Activated CD8-positive, alpha-beta memory T cell treated with anti-CD3 and anti-CD28 coated beads for 24 hours (primary cell): Measurements from ENCODE around the gene BMP6.
"Not testable (repeated sequence)": the region's sequence is repeated elsewhere in the genome, so short reads cannot be mapped to it uniquely, and the experiment has no call there.

Source experiments
- DNase-seq: peaks from one replicate; pipeline ENCODE4 v3.0.0-alpha.2; 2020

BMP6 gene

DNA sequence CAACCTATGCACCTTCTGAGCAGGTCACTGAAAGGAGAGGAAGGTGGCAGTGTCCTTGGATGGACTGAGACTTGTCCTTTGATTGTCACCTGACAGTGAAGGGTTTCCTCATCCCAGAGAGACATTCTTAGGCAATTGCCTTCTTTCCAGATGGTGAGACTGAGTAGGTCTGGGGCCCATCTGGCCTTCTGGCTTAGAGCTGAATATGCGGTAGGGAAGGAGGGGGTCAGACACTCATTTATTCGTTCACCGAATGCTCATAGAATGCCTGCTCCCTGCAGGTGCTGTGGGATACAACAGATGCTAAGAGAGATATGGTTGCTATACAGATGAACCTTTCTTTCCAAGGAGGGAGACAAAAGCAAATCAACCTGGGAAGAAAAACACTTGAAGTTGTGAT lies 76.8 kb downstream of the BMP6 start:
- no peak for DNase-seq

DNA sequence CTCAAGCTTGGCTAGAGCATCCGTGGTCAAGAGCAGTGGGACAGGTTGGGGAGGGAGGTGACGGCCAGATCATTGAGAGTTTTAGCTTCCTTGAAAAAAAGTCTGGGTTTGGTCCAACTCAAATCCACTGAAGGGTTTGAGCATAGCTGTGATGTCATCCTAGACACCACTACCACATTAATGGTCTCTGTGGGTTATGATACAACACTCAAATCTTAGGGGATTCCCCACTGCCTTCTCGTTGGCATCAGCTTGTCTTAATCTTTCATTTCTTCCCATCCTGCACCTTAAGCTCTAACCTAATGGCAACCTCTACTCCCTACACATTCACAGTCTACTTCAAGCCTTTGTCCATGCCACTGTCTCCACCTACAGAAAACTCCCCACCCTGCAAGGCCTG lies 77.3 kb downstream of the BMP6 start:
- DNase-seq, result no peak

GRCh38 chr6:7805078-7805849 lies 79.4 kb downstream of the BMP6 start:
- DNase-seq, result no peak

- DNase-seq, result no peak
These were observed 79.9 kb downstream of the BMP6 start for GRCh38 chr6:7805850-7806214.

DNA sequence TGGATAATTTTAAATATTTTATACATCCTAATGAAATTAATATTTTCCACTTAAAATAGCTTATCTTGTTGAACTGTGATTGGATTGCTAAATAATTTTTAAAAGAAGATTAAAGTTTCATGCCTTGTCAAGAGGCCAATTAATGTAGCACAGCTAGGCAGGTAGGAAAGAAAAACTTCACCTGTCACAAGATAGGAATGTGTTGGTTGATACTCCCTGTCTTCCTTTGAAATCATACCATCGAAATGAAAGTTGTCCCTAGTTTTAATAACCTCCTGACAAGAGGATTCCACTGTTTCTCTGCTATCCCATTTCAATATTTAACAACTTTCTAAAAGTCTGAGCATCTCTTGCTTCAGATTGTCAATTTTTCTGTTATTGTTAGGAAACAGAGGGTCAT lies 80.8 kb downstream of the BMP6 start:
- no peak for DNase-seq

- no peak for DNase-seq
These were observed 83.4 kb downstream of the BMP6 start for GRCh38 chr6:7809346-7809745.

GRCh38 chr6:7811441-7811840 lies 85.5 kb downstream of the BMP6 start:
- DNase-seq, result no peak

DNA sequence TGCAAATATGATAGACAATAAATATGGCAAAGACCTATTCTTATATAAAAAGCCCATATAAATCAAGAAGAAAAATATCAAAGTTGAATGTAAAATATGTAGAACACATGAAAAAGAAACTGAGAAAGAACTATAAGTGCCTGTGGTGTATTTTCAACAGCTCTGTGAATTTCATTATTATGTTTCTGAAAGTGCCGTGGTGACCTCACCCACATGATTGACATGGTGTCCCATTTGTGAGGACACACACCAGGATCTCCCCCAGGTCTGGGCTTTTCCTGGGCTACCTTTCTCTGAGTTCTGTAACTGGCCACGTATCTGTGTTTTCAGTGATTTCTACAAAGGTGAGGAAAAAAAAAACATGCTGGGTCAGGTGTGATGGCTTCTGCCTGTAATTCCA lies 86.7 kb downstream of the BMP6 start:
- no peak for DNase-seq

GRCh38 chr6:7813193-7813592 lies 87.3 kb downstream of the BMP6 start:
- DNase-seq, result no peak

- no peak for DNase-seq
These were observed 87.8 kb downstream of the BMP6 start for GRCh38 chr6:7813704-7814103.

DNA sequence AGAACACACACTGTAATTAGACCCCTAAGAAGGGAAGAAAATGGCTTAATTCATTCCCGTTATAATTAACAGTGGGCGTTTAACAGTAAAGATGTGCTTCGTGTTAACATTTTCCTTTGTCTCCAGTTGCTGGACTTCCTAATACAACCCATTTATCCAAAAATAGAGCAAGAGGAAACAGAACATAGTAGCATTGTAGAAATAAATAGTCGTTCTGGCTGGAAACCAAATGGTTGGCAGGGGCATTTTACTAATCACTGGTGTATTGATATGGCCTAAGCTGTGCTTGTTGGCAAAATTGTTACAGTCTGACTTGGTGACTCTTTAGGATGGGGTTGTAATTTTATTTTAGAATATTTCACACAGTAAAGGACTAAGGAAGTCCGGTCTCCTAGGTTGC lies 89.8 kb downstream of the BMP6 start:
- DNase-seq, result no peak

DNA sequence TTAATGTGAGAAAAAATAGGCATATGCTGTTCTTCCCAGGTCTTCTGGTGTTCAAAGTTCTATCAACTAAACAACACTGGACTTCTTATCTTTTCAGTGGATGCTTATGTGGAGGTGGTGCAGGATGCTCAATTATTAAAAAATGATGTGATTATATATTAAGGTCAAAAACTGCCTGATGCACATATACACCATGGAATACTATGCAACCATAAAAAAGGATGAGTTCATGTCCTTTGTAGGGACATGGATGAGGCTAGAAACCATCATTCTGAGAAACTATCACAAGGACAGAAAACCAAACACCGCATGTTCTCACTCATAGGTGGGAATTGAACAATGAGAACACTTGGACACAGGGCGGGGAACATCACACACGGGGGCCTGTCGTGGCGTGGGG lies 91.3 kb downstream of the BMP6 start:
- DNase-seq, result not testable (repeated sequence)

DNA sequence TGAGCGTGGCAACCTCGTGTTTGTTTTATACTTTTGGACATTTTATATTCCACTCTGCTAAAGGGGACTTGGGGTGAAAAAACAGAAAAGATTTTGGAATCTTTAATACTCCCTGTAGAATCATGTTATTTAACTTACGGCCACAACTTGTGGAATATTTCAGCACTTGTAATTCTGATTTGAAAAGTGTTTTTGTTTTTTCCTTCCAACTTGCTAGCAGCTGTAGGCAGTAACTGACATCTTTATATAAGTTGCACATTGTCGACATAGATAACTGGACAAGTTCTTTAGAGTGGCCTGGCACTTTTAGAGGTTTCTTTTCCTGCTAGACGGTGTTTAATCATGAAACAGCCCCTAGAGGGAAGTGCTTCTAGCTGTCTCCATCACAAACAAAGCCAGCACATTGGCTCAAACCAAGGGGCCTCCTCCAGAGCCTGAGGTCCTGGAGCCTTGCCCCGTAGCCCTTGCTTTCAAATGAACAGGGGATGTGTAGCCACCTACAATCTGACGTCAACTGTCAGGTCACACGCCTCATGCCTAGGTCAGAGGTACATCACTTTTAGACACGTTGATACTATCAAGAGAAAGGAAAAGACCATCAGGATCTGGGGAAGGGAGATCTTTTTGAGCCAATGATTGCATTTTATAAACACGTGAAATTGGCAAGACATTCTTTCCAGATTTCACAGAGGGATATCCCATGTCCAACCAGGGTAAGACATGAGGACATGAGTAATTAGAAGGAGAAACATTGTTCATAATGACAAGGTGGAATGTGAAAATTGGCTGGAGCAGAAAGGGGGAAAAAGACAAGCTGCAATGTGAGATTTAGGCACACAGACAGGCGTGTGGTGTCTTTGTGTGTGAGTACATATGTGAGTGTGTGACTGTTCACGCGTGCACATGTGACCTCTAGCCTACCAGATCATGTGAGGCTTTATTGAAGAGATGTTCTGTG lies 92.6 kb downstream of the BMP6 start:
- DNase-seq, result no peak

GRCh38 chr6:7819431-7820015 lies 93.6 kb downstream of the BMP6 start:
- DNase-seq, result no peak

- no peak for DNase-seq
These were observed 94.5 kb downstream of the BMP6 start for GRCh38 chr6:7820288-7820835.

DNA sequence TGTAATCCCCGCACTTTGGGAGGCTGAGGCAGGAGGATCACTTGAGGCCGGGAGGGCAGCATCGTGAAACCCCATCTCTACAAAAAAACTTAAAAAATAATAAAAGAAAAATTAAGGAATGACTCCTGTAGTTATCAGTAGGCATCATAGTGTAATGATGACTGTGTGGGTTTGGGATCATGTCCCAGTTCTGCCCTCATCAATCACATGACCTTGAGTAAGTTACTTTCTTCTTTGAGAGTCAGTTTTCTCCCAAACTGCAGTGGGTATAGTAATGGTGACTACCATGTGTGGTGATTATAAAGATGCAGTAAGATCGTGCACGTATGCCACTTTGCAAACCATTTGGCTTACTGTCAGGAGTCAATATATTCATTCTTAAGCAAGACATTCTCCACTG lies 95.5 kb downstream of the BMP6 start:
- DNase-seq, result no peak

- no peak for DNase-seq
These were observed 97.7 kb downstream of the BMP6 start for GRCh38 chr6:7823552-7823951.

- DNase-seq, result no peak
These were observed 100.1 kb downstream of the BMP6 start for GRCh38 chr6:7825986-7826385.

DNA sequence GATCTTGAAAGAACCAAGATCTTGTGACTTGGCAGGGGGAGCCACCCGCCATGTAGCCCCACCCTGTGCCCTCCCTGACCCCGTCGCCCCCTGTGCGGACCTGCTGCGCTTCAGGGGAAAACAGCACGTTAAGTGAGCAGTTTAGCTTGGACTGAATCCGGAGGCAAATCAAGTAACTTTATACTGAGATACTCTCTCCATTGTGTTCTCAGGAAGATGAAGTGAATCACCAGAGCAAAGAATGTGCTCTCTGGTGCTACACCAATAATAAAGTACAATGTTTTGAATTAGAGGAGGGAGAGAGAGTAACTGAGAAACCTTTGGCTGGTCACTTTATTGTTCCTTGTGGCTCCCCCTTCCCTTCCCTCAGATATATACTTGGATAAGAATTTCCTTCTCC lies 101.2 kb downstream of the BMP6 start:
- no peak for DNase-seq

- no peak for DNase-seq
These were observed 102.2 kb downstream of the BMP6 start for GRCh38 chr6:7828124-7828523.

- DNase-seq, result no peak
These were observed 107.2 kb downstream of the BMP6 start for GRCh38 chr6:7832904-7833750.

DNA sequence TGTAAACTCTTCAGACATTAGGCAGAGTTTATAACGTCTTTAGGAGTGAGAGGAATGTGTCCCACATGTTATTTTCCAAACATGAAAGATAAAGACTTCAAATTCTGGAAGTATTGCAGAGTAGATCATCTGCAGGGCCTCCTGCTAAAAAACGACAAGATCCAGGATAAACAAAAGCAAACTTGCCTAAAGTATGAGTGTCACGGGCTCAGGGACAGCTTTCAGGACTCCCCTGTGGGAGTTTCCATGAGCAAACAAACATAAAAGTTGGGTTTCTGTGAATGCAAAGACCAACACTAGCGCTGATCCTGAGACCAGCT lies 107.8 kb downstream of the BMP6 start:
- no peak for DNase-seq
